ENCODE measurements around the gene FAM184A. TPM values are rescaled to one million over a fixed set of nuclear protein-coding genes. Genes with fewer than 3 reads are reported as not detected.
"Not testable (repeated sequence)": the region's sequence is repeated elsewhere in the genome, so short reads cannot be mapped to it uniquely, and the experiment has no call there.

Gene FAM184A
- total RNA-seq, 2 donors from 2014 or later: 2.1 to 3.5 TPM

DNA sequence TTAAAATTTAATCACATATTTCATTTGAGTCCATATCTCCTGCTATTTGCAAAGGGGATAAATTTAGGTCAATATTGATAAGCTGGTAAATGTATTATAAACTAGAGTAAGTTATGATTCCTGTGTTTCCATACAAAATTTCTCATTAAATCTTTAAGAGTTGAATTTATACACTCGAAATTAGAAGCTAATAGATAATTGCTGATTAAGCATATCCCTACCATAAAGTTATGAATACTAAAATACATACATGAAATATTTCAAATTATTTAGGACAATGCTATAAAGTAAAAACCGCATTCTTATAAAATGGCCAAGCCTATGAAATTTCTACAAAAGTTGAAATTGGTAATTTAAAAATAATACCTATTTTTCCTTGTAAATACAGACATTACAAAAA, 71.5 kb downstream of the FAM184A start:
- H3K36me3 Mint-ChIP-seq (ENCODE audit: low read depth): peaks cover 2% of the 10 kb centered on the region
- H3K4me1 Mint-ChIP-seq: no peaks in the 10 kb centered on the region
- H3K9me3 ChIP-seq (ENCODE audit: control insufficient read depth, low read length, poor library complexity, severe bottlenecking): no peaks in the 10 kb centered on the region
- no peak overlapping the region for H3K4me3 Mint-ChIP-seq
- ATAC-seq (no peak), DNase-seq (no peak)
- H3K27me3 Mint-ChIP-seq: no peaks in the 10 kb centered on the region
- H3K27ac Mint-ChIP-seq: no peak overlapping the region

DNA sequence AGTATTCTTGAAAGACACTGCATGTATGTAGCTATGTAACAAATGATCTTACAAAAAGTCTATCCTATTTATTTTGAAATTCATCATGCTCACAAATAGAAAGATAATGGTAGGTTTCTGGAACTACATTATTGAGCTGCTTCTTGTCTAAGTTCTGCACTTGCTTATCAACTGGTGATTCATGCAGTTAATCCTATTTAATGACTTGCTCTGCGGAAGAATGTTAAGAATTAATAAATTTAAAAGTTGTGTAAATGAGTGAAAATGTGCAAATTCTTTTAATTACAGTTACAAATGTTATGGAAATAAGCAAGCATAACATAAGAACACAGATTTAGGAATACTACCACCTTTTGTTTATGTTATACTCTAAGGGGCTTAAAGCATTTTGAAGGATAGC, 76.4 kb downstream of the FAM184A start:
- no peaks in the 10 kb centered on the region for H3K9me3 ChIP-seq (ENCODE audit: control insufficient read depth, low read length, poor library complexity, severe bottlenecking)
- peaks cover 2% of the 10 kb centered on the region for H3K36me3 Mint-ChIP-seq (ENCODE audit: low read depth)
- no peak for ATAC-seq

DNA sequence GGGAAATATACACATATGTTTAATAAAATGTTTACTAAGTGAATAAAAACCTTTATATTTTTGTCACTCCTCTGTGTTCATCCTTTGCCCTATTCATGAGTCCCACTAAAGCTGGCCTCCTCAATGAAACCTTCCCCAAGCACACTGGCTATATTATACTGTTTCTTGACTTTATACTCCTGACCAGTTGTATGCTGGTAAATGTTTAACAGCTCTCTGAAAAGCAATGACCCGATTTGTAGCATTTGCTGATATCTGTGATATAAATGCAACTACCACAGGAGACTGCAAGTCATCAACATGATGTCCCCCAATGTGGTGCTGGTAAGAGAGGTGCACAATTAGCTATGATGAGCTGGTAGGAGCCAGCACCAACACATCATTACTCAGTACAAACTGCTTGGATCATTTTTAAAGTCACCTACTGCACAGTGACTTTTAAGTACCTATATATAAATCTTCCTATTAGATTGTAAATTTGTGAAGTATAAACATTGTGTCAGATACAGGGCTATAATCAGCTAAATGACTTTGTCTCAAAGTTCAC, 78.9 kb downstream of the FAM184A start:
- Mint-ChIP-seq H3K27ac (no peak overlapping the region), H3K36me3 (ENCODE audit: low read depth) (peaks cover 2% of the 10 kb centered on the region), H3K4me1 (peaks cover 2% of the 10 kb centered on the region), H3K4me3 (no peak overlapping the region), H3K27me3 (no peaks in the 10 kb centered on the region)
- DNase-seq: no peak
- no peaks in the 10 kb centered on the region for H3K9me3 ChIP-seq (ENCODE audit: control insufficient read depth, low read length, poor library complexity, severe bottlenecking)
- no peak for ATAC-seq

More for the DNA sequence above, 76.4 kb downstream of the FAM184A start:
- no peak for DNase-seq
- no peak overlapping the region for H3K27ac Mint-ChIP-seq
- no peaks in the 10 kb centered on the region for H3K27me3 Mint-ChIP-seq
- no peaks in the 10 kb centered on the region for H3K4me1 Mint-ChIP-seq
- no peak overlapping the region for H3K4me3 Mint-ChIP-seq

DNA sequence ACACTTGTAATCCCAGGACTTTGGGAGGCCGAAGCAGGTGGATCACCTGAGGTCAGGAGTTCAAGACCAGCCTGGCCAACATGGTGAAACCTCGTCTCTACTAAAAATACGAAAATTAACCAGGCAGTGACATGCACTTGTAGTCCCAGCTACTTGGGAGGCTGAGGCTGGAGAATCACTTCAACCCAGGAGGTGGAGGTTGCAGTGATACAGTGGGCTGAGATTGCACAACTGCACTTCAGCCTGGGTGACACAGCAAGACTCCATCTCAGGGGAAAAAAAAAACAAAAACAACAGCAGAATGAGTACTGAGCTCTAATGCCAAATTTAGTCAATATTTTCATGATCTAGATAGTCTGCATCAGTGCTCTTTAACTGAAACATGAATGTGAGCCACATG, 81.0 kb downstream of the FAM184A start:
- not testable (repeated sequence) for H3K27ac Mint-ChIP-seq; ATAC-seq; DNase-seq; H3K27me3 Mint-ChIP-seq; H3K4me3 Mint-ChIP-seq; H3K9me3 ChIP-seq (ENCODE audit: control insufficient read depth, low read length, poor library complexity, severe bottlenecking); H3K4me1 Mint-ChIP-seq; H3K36me3 Mint-ChIP-seq (ENCODE audit: low read depth)

DNA sequence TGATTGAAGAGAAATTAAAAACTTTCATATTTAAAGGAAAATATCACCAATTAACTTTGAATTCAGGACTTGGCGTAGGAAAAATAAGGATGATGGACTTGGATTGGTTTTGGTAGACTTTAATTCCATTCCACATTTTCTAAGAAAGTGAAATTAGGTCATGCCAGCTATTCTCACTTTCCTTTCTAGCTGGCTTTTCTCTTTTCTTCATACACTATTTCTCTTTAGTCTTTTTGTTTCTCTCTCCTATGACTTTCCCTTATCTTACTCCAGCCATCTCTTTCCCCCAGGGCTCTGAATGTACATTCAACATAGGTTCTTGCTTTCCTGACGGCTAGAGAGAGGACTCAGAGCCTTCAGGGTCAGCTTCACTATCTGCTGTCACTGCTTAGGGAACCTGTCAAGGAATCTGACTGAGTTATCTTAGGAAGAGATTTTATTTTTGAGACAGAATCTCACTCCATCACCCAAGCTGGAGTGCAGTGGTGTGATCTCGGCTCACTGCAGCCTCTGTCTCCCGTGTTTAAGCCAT, 82.1 kb downstream of the FAM184A start:
- ATAC-seq: no peak
- H3K4me3 Mint-ChIP-seq: no peak overlapping the region
- no peaks in the 10 kb centered on the region for H3K27me3 Mint-ChIP-seq
- H3K36me3 Mint-ChIP-seq (ENCODE audit: low read depth): peaks cover 2% of the 10 kb centered on the region
- H3K9me3 ChIP-seq (ENCODE audit: control insufficient read depth, low read length, poor library complexity, severe bottlenecking): no peaks in the 10 kb centered on the region
- peaks cover 2% of the 10 kb centered on the region for H3K4me1 Mint-ChIP-seq
- DNase-seq: no peak
- no peak overlapping the region for H3K27ac Mint-ChIP-seq

DNA sequence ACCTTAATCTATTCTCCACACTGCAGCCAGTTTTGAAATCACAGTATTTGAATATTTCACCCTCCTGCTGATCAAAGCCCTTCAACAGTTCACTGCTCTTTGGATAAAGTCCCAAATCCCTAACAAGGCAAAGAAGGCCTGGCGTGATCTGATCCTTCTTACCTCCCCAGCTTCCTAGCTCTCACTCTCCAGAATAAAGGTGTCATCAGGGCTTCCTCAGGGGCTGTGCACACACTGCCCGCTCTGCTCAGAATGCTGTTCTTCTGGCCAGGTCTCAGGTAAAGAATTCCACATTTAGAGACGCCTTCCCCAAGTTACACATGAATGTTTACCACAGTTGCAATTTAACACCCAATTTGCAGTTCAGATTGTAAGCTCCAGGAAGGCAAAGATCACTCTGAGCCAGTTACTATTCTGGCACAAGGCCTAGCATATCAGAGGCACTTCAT, 84.6 kb downstream of the FAM184A start:
- H3K27ac Mint-ChIP-seq: no peak overlapping the region
- no peak overlapping the region for H3K4me3 Mint-ChIP-seq
- H3K4me1 Mint-ChIP-seq: peaks cover 2% of the 10 kb centered on the region
- H3K36me3 Mint-ChIP-seq (ENCODE audit: low read depth): no peaks in the 10 kb centered on the region
- no peak for DNase-seq
- no peaks in the 10 kb centered on the region for H3K27me3 Mint-ChIP-seq
- ATAC-seq: no peak
- no peaks in the 10 kb centered on the region for H3K9me3 ChIP-seq (ENCODE audit: control insufficient read depth, low read length, poor library complexity, severe bottlenecking)

DNA sequence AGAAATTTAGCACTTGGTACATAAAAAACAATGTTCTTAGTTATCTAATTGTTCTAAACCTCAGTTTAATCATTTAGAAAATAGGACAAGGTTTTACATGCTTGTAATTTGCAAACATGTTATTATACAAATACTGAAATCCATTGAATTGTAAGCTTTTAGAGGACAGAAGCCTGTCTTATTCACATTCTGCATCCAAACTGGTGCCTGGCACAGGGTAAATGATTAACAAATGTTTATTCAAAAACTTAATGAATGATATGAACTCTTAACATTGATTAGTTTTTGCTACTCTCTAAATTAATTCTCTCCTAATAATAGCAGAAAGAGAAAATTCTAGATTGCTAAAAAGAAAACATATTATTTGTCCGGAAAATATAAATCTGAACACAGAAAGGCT, 85.1 kb downstream of the FAM184A start:
- H3K4me3 Mint-ChIP-seq: no peak overlapping the region
- no peaks in the 10 kb centered on the region for H3K36me3 Mint-ChIP-seq (ENCODE audit: low read depth)
- H3K27ac Mint-ChIP-seq: no peak overlapping the region
- H3K4me1 Mint-ChIP-seq: peaks cover 2% of the 10 kb centered on the region
- no peaks in the 10 kb centered on the region for H3K9me3 ChIP-seq (ENCODE audit: control insufficient read depth, low read length, poor library complexity, severe bottlenecking)
- H3K27me3 Mint-ChIP-seq: no peaks in the 10 kb centered on the region
- ATAC-seq (no peak), DNase-seq (no peak)

DNA sequence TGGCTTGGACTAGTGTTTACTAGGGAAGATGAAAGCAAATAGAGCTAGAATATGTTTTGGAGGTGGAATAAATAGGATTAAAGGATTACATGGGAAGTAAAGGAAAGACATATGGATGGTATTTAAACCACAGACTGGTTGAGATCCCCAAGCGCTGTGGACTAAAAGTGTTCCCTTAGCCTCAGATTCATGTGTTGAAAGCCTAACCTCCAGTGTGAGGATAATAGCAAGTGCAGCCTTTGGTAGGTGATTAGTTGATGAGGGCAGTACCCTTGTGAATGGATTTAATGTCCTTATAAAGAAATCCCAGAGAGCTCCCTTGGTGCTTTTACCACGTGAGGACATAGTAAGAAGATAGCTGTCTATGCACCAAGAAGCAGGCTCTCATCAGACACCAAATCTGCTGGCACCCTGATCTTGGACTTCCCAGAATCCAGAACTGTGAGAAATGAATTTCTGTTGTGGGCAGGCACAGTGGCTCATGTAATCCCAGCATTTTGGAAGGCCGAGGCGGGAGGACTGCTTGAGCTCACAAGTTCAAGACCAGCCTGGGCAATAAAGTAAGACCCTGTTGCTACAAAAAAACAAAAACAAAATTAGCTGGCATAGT, 86.2 kb downstream of the FAM184A start:
- H3K27me3 Mint-ChIP-seq: no peaks in the 10 kb centered on the region
- peaks cover 2% of the 10 kb centered on the region for H3K4me1 Mint-ChIP-seq
- ATAC-seq (no peak), DNase-seq (no peak)
- no peaks in the 10 kb centered on the region for H3K36me3 Mint-ChIP-seq (ENCODE audit: low read depth)
- H3K9me3 ChIP-seq (ENCODE audit: control insufficient read depth, low read length, poor library complexity, severe bottlenecking): no peaks in the 10 kb centered on the region
- no peak overlapping the region for H3K27ac Mint-ChIP-seq
- H3K4me3 Mint-ChIP-seq: no peak overlapping the region

DNA sequence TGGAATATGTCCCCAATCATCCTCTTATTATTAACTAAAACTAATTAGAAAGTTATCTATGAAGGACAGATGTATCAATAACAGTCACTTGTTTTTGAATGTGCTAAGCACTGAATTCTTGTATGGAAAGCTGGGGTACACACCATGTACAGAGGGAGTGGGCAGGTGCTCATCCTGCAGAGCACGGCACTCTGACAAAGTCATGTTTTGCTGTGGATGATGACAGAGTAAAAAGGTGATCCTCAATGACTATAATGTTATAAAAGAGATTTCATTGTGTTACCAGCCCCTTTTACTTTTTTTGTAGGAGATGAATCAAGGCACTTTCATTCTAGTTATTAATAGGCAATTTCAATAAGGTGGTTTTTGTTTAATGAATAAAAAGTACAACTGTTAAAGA, 92.2 kb downstream of the FAM184A start:
- no peaks in the 10 kb centered on the region for H3K4me1 Mint-ChIP-seq
- H3K27ac Mint-ChIP-seq: no peak overlapping the region
- no peak overlapping the region for H3K4me3 Mint-ChIP-seq
- no peaks in the 10 kb centered on the region for H3K9me3 ChIP-seq (ENCODE audit: control insufficient read depth, low read length, poor library complexity, severe bottlenecking)
- DNase-seq (no peak), ATAC-seq (no peak)
- H3K27me3 Mint-ChIP-seq: no peaks in the 10 kb centered on the region
- no peaks in the 10 kb centered on the region for H3K36me3 Mint-ChIP-seq (ENCODE audit: low read depth)

DNA sequence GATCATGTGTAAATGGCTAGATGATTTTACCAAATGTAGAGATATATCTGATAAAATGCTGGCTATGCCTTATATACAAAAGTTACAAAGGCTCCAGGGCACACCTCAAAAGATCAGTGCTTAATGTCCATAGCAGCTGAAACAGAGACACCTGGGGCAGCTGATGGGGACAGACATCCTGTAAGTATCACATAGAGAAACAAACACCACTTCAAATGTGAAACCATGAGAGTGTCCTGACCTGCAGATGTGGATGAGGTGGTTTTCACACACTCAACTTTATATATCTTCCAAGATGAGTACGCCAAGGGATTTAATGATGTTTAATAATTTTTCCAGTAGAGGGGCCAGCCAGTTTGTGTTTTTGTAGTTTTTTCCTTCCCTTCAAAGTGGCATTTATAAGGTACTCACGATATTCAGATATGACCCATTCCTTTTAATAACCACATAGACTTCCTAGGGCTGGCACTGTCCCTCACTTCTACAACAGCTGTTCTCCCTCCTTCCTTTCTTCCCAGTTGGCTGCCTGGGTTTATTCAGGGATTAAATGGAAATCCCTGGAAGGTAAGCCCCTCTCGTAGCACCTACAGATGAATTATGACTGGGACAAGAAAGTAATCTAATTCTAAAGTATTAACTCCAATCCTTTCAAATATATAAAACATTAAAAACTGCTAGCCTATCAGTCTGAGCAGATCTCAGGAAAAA, 93.2 kb downstream of the FAM184A start:
- Mint-ChIP-seq H3K27ac (no peak overlapping the region), H3K4me3 (no peak overlapping the region), H3K36me3 (ENCODE audit: low read depth) (no peaks in the 10 kb centered on the region), H3K4me1 (no peaks in the 10 kb centered on the region), H3K27me3 (no peaks in the 10 kb centered on the region)
- H3K9me3 ChIP-seq (ENCODE audit: control insufficient read depth, low read length, poor library complexity, severe bottlenecking): no peaks in the 10 kb centered on the region
- ATAC-seq (no peak), DNase-seq (no peak)

DNA sequence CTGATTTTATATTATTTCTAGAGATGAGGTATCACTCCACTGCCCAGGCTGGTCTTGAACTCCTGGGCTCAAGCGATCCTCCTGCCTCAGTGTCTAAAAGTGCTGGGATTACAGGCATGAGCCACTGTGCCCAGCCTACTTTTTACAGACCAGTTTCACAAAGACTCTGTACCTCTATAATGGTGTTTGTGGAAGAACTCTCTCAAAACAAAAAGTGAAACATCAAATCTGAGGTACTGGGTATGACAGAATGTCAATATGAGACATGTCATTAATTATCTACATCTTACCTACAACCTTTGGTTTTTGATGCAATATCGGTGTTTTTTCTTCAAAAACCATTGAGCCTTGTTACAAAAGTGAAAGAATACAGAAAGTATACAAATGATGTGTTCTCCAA, 94.1 kb downstream of the FAM184A start:
- Mint-ChIP-seq H3K36me3 (ENCODE audit: low read depth) (peaks cover 2% of the 10 kb centered on the region), H3K27me3 (no peaks in the 10 kb centered on the region), H3K4me1 (no peaks in the 10 kb centered on the region), H3K27ac (no peak overlapping the region), H3K4me3 (no peak overlapping the region)
- DNase-seq (no peak), ATAC-seq (no peak)
- H3K9me3 ChIP-seq (ENCODE audit: control insufficient read depth, low read length, poor library complexity, severe bottlenecking): no peaks in the 10 kb centered on the region

DNA sequence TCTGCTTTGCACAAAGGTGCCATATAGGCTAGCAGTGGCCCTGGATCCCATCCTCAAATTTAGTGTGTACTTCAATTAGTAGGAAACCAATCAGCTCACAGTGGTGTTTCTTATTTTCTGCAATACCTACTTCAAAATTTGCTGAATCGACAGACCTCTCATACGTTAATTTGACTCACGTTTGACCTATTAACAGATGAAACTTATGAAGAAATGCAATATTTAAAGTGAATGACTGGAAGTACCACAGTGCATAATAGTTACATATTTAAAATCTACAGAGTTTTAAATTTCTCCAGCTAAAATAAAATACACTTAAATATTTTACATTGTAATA, 95.9 kb downstream of the FAM184A start:
- Mint-ChIP-seq H3K4me1 (no peaks in the 10 kb centered on the region), H3K27ac (no peak overlapping the region), H3K36me3 (ENCODE audit: low read depth) (peaks cover 2% of the 10 kb centered on the region), H3K4me3 (no peak overlapping the region), H3K27me3 (no peaks in the 10 kb centered on the region)
- no peak for DNase-seq
- ATAC-seq: no peak
- H3K9me3 ChIP-seq (ENCODE audit: control insufficient read depth, low read length, poor library complexity, severe bottlenecking): no peaks in the 10 kb centered on the region

DNA sequence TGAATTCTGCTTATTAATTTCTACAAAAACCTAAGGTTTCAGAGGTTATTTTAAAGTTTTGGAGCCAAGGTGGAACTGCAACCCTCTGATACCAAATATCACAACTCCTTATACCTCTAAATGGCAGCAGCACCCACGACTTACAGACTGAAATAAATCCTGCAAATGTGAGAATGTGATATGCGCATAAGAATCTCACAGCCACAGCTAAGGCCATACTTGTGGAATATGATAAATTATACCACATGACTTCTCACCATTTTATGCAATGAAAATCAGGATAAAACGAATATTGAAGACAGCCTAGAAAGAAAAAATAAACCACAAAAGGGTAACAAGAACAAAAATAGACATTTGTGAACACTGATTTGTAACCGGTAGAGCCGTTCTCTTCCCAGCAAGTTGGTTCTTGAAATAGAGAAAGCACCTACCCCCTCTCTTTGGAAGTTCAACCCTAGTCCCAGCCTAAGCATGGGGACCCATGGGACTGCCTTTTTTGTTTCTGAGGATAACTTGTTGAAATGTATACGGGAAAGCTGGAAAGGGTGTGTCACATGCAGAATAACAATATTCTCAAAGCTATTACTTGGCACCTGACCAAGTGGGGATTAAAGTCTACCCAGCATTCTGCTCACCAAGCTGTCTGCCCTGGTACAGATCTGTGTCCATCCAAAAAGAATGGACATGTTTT, 96.4 kb downstream of the FAM184A start:
- no peaks in the 10 kb centered on the region for H3K27me3 Mint-ChIP-seq
- peaks cover 2% of the 10 kb centered on the region for H3K36me3 Mint-ChIP-seq (ENCODE audit: low read depth)
- H3K4me3 Mint-ChIP-seq: no peak overlapping the region
- H3K4me1 Mint-ChIP-seq: no peaks in the 10 kb centered on the region
- ATAC-seq: no peak
- H3K27ac Mint-ChIP-seq: no peak overlapping the region
- DNase-seq: no peak
- no peaks in the 10 kb centered on the region for H3K9me3 ChIP-seq (ENCODE audit: control insufficient read depth, low read length, poor library complexity, severe bottlenecking)
